PFSK-1 (cell line): ENCODE data around the gene HHAT.

ENCODE experiments used
- POLR2AphosphoS5 ChIP-seq: IDR thresholded peaks from 2 replicates; pipeline ENCODE4 v1.6.1; 2012; ENCODE audit warnings: low read depth, mild to moderate bottlenecking, control low read depth, low read length, moderate library complexity
- REST ChIP-seq, 2 experiments: IDR thresholded peaks; 2 replicates each; pipeline versions ENCODE4 v1.6.1 to v1.8.0; 2011 to 2012; ENCODE audit warnings: low read depth in 2 of 2, low read length in 2 of 2, control low read depth in 1 of 2, inconsistent platforms in 1 of 2, mild to moderate bottlenecking in 1 of 2, moderate library complexity in 1 of 2; ENCODE audit not compliant: insufficient read depth in 1 of 2
- SIN3A ChIP-seq: IDR thresholded peaks from 2 replicates; pipeline ENCODE4 v1.6.1; 2012; ENCODE audit warnings: mild to moderate bottlenecking, low read length, moderate library complexity, borderline replicate concordance; ENCODE audit not compliant: insufficient read depth

- TF ChIP-seq SIN3A (no peak), POLR2AphosphoS5 (no peak), REST (IDR thresholded peaks at IDR 0.05; ENCODE audit: insufficient read depth in 1 of 2, low read depth in 2 of 2, low read length in 2 of 2) (no peak)
These were observed 117.8 kb downstream of the HHAT start for GRCh38 chr1:210446479-210446878.
